Fibroblast of the aortic adventitia (primary cell): ENCODE data around the gene MAN1B1. TPM values are rescaled to one million over a fixed set of nuclear protein-coding genes. Genes with fewer than 3 reads are reported as not detected.

Source experiments
- DNase-seq: peaks from one replicate; pipeline ENCODE4 v3.0.0-alpha.2; 2010; ENCODE audit warnings: low read depth
- H3K4me3 ChIP-seq: 2 replicates; pipeline ENCODE4 v1.5.1; 2011; ENCODE audit warnings: low read depth, mild to moderate bottlenecking, control low read depth, low read length, moderate library complexity
- CTCF ChIP-seq: IDR thresholded peaks from 2 replicates; pipeline ENCODE4 v1.5.1; 2011; ENCODE audit warnings: mild to moderate bottlenecking, low read length, control low read depth, inconsistent platforms; ENCODE audit not compliant: insufficient read depth
- total RNA-seq: library from RNA; depleted of rRNA; stranded (reverse); fragments of >200 nt; gene quantifications from 2 replicates; pipeline ENCODE4 v1.2.3, GENCODE V29; 2012; ENCODE audit warnings: low replicate concordance

Gene MAN1B1
- total RNA-seq, 1 donor, result 50.8 TPM

DNA sequence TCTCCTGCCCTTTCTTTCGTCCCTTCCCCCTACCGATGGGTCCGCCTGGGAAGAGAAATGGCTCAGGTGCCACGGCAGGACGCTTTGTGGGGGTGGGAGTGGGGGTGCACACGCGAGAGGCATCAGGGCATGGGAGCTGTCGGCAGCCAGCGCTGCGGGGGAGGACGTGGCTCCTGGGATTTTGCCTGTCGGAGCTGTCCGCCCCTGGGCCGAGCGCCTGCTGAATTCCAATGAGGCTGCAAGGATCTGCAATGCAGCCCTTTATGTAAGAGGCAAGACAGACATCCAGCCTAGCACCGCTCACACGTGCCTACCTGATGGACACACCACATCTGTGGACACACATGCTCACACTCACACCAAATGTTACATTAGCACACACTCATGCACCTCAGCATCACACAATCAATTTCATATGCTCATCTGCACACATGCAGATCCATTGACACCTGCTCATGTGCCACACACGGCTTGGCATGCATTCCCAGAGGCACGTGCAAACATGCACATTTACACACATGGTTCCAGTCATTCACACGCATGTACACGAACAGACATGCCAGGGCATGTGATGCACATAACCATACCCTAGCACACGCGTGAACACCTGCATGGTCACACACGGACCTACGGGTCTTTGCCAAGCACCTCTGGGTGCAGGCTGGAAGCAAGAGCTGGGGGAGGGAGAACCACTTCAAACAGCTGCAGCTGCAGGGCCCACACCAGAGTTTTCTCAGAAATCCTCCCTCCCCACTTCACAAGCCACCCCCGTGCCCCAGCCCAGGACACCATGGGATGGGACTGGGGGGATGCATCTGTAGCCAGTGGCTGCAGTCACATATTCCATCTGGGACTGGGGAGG lies 53.6 kb downstream of the MAN1B1 start:
- TF ChIP-seq CTCF, result no peak
- no peak for DNase-seq
- H3K4me3 ChIP-seq, result no peak overlapping the region

DNA sequence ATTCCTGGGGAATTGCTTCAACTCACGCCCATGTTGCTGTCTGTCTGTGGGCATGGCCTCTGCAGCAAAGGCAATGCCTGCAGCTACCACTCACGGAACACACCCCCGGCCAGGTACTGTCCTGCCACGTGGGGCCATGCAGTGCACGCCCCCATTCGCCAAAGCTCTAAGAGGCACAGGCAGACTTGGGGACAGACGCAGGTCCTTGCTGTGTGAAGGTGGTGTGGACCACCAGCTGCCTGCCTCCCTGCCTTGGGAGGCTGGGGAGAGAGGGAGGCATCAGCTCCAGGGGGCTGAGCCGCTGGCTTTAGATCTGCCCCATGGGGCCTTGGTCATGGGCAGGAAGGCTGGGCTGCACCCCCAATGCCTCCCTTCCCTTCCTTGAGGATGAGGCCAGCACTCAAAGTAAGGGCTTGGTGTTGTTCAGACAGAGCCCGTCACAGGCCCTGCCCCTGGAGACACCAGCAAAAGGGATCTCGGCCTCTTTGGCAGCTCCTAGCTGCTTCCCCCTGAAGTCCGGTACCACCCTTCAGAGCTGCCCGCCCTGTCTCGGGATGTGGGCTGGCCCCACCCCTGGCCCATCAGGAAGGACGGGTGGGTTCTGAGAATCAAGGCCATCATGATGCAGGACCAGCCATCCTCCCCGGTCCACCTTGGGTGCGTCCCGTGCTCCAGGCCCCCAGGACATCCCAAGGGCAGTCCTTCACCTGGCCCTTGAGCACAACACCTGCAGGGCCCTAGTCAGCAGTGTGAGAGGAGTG lies 54.4 kb downstream of the MAN1B1 start:
- no peak for DNase-seq
- TF ChIP-seq CTCF, result no peak
- H3K4me3 ChIP-seq, result no peak overlapping the region

DNA sequence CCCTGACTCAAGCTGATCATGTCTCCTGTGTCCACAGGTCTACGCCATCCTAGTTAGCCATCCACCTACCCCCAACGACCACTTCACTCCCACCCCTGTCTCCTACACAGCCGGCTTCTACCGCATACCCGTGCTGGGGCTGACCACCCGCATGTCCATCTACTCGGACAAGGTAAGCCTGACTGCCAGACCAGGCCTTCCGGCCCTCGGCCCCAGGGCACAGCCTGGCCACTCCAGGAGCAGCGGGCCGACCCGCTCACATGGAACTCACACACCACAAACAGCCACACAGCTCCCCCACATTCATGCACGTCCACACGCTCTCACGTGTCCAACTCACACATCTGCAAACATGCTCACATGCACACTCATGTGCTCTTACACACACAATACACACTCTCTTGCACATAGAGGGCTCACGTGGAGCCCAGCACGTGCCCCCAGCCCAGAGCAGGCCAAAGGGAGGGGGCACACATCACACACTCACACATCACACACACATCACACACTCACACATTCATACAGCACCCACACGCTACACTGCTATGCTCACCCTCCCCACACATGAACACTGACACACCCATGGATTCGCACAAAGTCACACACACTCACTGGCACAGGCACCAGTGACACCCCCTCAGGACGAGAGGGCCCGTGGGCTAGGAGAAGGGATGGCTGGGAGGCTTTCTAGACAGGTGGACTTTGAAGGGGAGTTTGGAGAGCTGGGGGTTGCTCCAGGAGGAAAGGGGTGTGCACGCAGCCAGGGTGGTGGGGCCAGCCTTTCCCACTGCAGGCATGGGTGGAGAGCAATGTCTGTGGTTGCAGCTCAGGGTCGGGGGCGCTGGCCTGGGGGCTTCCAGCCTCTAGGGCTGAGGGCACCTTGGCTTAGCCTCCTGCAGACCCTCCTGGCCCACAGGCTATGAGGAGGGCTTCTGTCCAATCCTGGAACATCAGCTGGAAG lies 55.5 kb downstream of the MAN1B1 start:
- DNase-seq, result no peak

GRCh38 chr9:137143459-137143858 lies 56.7 kb downstream of the MAN1B1 start:
- DNase-seq, result no peak
- TF ChIP-seq CTCF, result no peak
- H3K4me3 ChIP-seq, result no peak overlapping the region

More for the DNA sequence above, 55.5 kb downstream of the MAN1B1 start:
- no peak for TF ChIP-seq CTCF
- H3K4me3 ChIP-seq, result no peak overlapping the region

- H3K4me3 ChIP-seq, result no peak overlapping the region
- DNase-seq, result no peak
- no peak for TF ChIP-seq CTCF
Measured at GRCh38 chr9:137145731-137146526, 59.1 kb downstream of the MAN1B1 start.
